Endothelial cell of umbilical vein (primary cell): Measurements from ENCODE around the gene TMEM145. TPM values are rescaled to one million over a fixed set of nuclear protein-coding genes. Genes with fewer than 3 reads are reported as not detected.

ENCODE experiments used
- BruUV-seq: library from RNA; stranded (reverse); fragments of 400-500 nt; replicated peaks from 2 replicates; lab custom pipeline; 2021; lab: Mats Ljungman, UMichigan
- CTCF ChIA-PET: fragments of 300-600, 350-600 bp; sonication (Branson Sonifier 250); formaldehyde crosslinking; loops from one replicate; lab custom pipeline; 2021; ENCODE audit warnings: antibody characterized with exemption, inconsistent platforms; lab: Charles Lee
- POLR2A ChIA-PET: fragments of 300-600, 350-600 bp; sonication (Branson Sonifier 250); formaldehyde crosslinking; loops from one replicate; lab custom pipeline; 2021; ENCODE audit warnings: antibody characterized with exemption, inconsistent platforms; lab: Charles Lee
- DNase-seq: peaks from one replicate; pipeline ENCODE4 v3.0.0-alpha.2; 2011; ENCODE audit warnings: low read depth, low spot score
- FAIRE-seq: peaks from 2 replicates; lab custom pipeline; 2011; peaks lifted over from hg19 to GRCh38; lab: Jason Lieb, UNC
- H2AFZ ChIP-seq: 2 replicates; pipeline ENCODE4 v1.6.0; 2012; ENCODE audit warnings: low read depth, low read length, control low read depth, inconsistent platforms
- H3K27ac ChIP-seq: 2 replicates; pipeline ENCODE4 v1.5.1; 2011; ENCODE audit warnings: low read depth, mild to moderate bottlenecking, control low read depth, low read length, moderate library complexity; ENCODE audit not compliant: insufficient read depth
- H3K27me3 ChIP-seq, 2 experiments: 2 replicates each; pipeline versions ENCODE4 v1.6.0 to v1.6.1; 2011; ENCODE audit warnings: low read length in 2 of 2, mixed read lengths in 1 of 2; ENCODE audit not compliant: control insufficient read depth in 2 of 2, insufficient read depth in 2 of 2
- H3K36me3 ChIP-seq, 2 experiments: 2 replicates in 1 of 2; 3 replicates in 1 of 2; pipeline ENCODE4 v1.5.1; 2011; ENCODE audit warnings: low read length in 2 of 2, mild to moderate bottlenecking in 1 of 2, moderate library complexity in 1 of 2; ENCODE audit not compliant: control insufficient read depth in 2 of 2, insufficient read depth in 2 of 2; ENCODE audit errors: extremely low read depth in 1 of 2
- H3K4me1 ChIP-seq: 3 replicates; pipeline ENCODE4 v1.5.1; 2011; ENCODE audit warnings: mild to moderate bottlenecking, low read length; ENCODE audit not compliant: control insufficient read depth, insufficient read depth; ENCODE audit errors: extremely low read depth
- H3K4me2 ChIP-seq: 2 replicates; pipeline ENCODE4 v1.6.1; 2011; ENCODE audit warnings: low read length, control low read depth, mixed read lengths; ENCODE audit not compliant: insufficient read depth
- H3K4me3 ChIP-seq, 3 experiments: fragments of 200-600 bp in 1 of 3; sonication (generic), shearing (Covaris generic) in 1 of 3; replicated peaks in 1 of 3; 2 replicates each; pipeline ENCODE4 v1.5.1; 2011 to 2016; ENCODE audit warnings: control low read depth in 3 of 3, low read length in 3 of 3, mild to moderate bottlenecking in 2 of 3, inconsistent platforms in 1 of 3, low read depth in 1 of 3, moderate library complexity in 1 of 3; ENCODE audit not compliant: insufficient read depth in 1 of 3
- H3K79me2 ChIP-seq: 2 replicates; pipeline ENCODE4 v1.6.0; 2012; ENCODE audit warnings: low read length, inconsistent platforms; ENCODE audit not compliant: control insufficient read depth, insufficient read depth
- H3K9ac ChIP-seq: replicated peaks from 2 replicates; pipeline ENCODE3; 2011; ENCODE audit warnings: low read length, control low read depth; ENCODE audit not compliant: insufficient read depth; ENCODE audit errors: extremely low read depth
- H3K9me1 ChIP-seq: replicated peaks from 3 replicates; pipeline ENCODE4 v1.6.0; 2011; ENCODE audit warnings: mild to moderate bottlenecking, low read length; ENCODE audit not compliant: control insufficient read depth, insufficient read depth; ENCODE audit errors: extremely low read depth
- H3K9me3 ChIP-seq: replicated peaks from 2 replicates; pipeline ENCODE4 v1.5.1; 2012; ENCODE audit warnings: low read length, inconsistent platforms; ENCODE audit not compliant: control insufficient read depth, insufficient read depth
- H4K20me1 ChIP-seq: replicated peaks from 2 replicates; pipeline ENCODE3; 2011; ENCODE audit warnings: mild to moderate bottlenecking, low read length; ENCODE audit not compliant: control insufficient read depth, insufficient read depth; ENCODE audit errors: extremely low read depth
- EZH2 ChIP-seq: IDR thresholded peaks from 2 replicates; pipeline ENCODE4 v1.6.1; 2012; ENCODE audit warnings: borderline replicate concordance, low read depth, mild to moderate bottlenecking, moderate library complexity, low read length, inconsistent platforms; ENCODE audit not compliant: severe bottlenecking
- FOS ChIP-seq: IDR thresholded peaks from 2 replicates; pipeline ENCODE4 v1.6.1; 2011; ENCODE audit warnings: mild to moderate bottlenecking, low read length, moderate library complexity, borderline replicate concordance; ENCODE audit not compliant: insufficient read depth
- GATA2 ChIP-seq: IDR thresholded peaks from 2 replicates; pipeline ENCODE4 v1.7.0; 2011; ENCODE audit warnings: low read depth, mild to moderate bottlenecking, moderate library complexity, mixed read lengths, low read length; ENCODE audit not compliant: insufficient read length, insufficient read depth
- JUN ChIP-seq: IDR thresholded peaks from 2 replicates; pipeline ENCODE4 v1.6.1; 2011; ENCODE audit warnings: borderline replicate concordance, low read depth; ENCODE audit not compliant: insufficient read length, insufficient read depth
- MYC ChIP-seq: IDR thresholded peaks from one replicate; pipeline ENCODE4 v1.6.1; 2011; ENCODE audit warnings: mild to moderate bottlenecking, low read depth, low read length
- POLR2A ChIP-seq: IDR thresholded peaks from 2 replicates; pipeline ENCODE4 v1.6.1; 2012; ENCODE audit warnings: low read depth, mild to moderate bottlenecking, control low read depth, low read length
- POLR2AphosphoS5 ChIP-seq: IDR thresholded peaks from 2 replicates; pipeline ENCODE4 v1.6.1; 2012; ENCODE audit warnings: low read depth, mild to moderate bottlenecking, control low read depth, low read length, moderate library complexity; ENCODE audit not compliant: insufficient read depth
- dilution Hi-C: fragments of 300-500 bp; cut with MboI; formaldehyde crosslinking; loops from one replicate; pipeline ENCODE4 v1.15.0; 2019; ENCODE audit warnings: low sequenced_read_pairs; ENCODE audit not compliant: extremely low pct_ligation_motif_present
- intact Hi-C: fragments of 100-400 bp; cut with micrococcal nuclease; formaldehyde crosslinking; loops from one replicate; pipeline ENCODE4 v1.10.0; 2022
- polyA plus RNA-seq, 4 experiments: library from polyadenylated mRNA; depleted of rRNA in 3 of 4; stranded (reverse) in 3 of 4; unstranded in 1 of 4; fragments of >200 nt; gene quantifications; 2 replicates each; pipeline versions ENCODE4 v1.2.1 to v1.2.3, GENCODE V29; 2011 to 2012; ENCODE audit warnings: missing spikeins in 1 of 4
- total RNA-seq: library from RNA; stranded (reverse); gene quantifications from 2 replicates; pipeline ENCODE4 v1.2.3, GENCODE V29; 2021
- TF ChIP-seq, protein P1 (sequence below): IDR thresholded peaks from 2 replicates; pipeline ENCODE4 v1.6.1; 2011; ENCODE audit not compliant: insufficient read depth, insufficient read length
- TF ChIP-seq, protein P2 (sequence below), 2 donors: IDR thresholded peaks; 1 replicate in 1 of 2; 2 replicates in 1 of 2; pipeline ENCODE4 v1.5.1; 2011; ENCODE audit warnings: low read length in 2 of 2, mild to moderate bottlenecking in 2 of 2, moderate library complexity in 2 of 2, control low read depth in 1 of 2, inconsistent platforms in 1 of 2, low read depth in 1 of 2; ENCODE audit not compliant: insufficient read depth in 1 of 2; ENCODE audit errors: extremely low read depth in 1 of 2

TMEM145 gene
- total and polyA plus RNA-seq, 2 donors (not counting 3 experiments of a cell fraction or from before 2014, with no cell fraction given) = not detected

DNA sequence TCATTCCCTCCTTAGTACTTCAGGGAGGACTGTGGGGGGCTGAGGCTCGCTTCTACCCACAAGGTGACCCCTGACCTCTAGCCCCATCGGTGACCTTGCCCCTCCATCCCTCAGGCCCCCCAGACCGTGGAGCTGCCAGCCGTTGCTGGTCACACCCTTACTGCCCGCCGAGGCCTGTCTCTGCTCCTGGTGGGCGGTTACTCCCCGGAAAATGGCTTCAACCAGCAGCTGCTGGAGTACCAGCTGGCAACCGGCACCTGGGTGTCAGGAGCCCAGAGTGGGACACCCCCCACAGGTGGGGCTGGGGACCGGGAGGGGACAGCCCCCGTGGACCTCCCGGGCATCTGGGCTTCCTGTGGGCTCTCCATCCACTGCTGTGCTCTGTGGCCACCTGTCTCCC, 44.2 kb downstream of the TMEM145 start:
- Histone ChIP-seq H3K9ac (no peak overlapping the region), H3K36me3 (peaks cover 0 to 25% of the 10 kb centered on the region in 2 experiments), H3K27ac (no peak overlapping the region), H3K4me1 (no peaks in the 10 kb centered on the region), H3K9me1 (no peaks in the 10 kb centered on the region), H3K4me2 (no peak overlapping the region), H2AFZ (no peak overlapping the region), H4K20me1 (no peaks in the 10 kb centered on the region), H3K9me3 (no peaks in the 10 kb centered on the region), H3K4me3 (no peak overlapping the region), H3K79me2 (no peaks in the 10 kb centered on the region), H3K27me3 (no peaks in the 10 kb centered on the region)
- BruUV-seq = no TSS peak
- dilution Hi-C loops (no loop called here), intact Hi-C loops (no loop called here)
- CTCF ChIA-PET = interaction anchor here (1.0 kb wide), 1 partner anchor 15 kb away, joined by 3 read pairs; no protein-coding TSS in a partner anchor
- DNase-seq (no peak), FAIRE-seq (no peak)
- no peak for TF ChIP-seq JUN
- TF ChIP-seq MYC = no peak
- POLR2A ChIA-PET = no interaction called here

DNA sequence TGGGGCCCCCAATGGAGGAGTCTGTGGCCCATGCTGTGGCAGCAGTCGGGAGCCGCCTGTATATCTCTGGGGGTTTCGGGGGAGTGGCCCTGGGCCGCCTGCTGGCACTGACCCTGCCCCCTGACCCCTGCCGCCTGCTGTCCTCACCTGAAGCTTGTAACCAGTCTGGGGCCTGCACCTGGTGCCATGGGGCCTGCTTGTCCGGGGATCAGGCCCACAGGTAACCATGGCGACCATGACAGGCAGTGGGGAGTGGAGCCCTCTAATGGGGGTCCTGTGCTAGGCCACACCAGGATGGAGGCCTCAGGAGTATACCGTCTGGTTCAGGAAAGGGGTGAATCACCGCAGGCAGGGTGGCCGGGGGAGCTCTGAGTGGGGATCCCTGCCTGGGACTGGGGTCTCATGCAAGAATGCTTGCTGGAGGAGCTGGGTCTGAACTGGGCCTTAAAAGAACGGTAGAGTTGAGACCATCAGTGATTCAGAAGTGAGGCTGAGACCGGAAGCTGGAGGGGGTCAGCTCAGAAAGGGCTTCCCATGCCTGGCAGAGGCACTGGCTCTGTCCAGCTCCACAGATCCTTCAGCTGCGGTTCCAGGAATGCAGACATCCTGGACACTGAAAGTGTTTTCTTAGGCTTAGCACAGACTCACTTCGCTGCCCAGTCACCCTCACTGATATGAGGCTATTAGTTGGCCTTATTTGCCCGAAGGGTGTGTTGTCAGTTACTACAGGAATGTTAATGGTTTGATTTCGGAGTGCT, 47.9 kb downstream of the TMEM145 start:
- intact Hi-C loops (no loop called here), dilution Hi-C loops (no loop called here)
- Histone ChIP-seq H3K79me2 (no peaks in the 10 kb centered on the region), H3K9me1 (no peaks in the 10 kb centered on the region), H2AFZ (no peak overlapping the region), H3K4me2 (no peak overlapping the region), H3K36me3 (peaks cover 0 to 24% of the 10 kb centered on the region in 2 experiments), H3K4me1 (no peaks in the 10 kb centered on the region), H3K27me3 (no peaks in the 10 kb centered on the region), H3K4me3 (no peak overlapping the region), H3K27ac (no peak overlapping the region), H3K9me3 (no peaks in the 10 kb centered on the region), H4K20me1 (no peaks in the 10 kb centered on the region), H3K9ac (no peak overlapping the region)
- no TSS peak for BruUV-seq
- CTCF ChIA-PET = interaction anchor here (0.7 kb wide), 1 partner anchor 40 kb away, joined by 4 read pairs; no protein-coding TSS in a partner anchor
- FAIRE-seq = no peak
- no peak for DNase-seq
- TF ChIP-seq POLR2A (no peak), MYC (no peak), JUN (no peak), EZH2 (no peak), POLR2AphosphoS5 (no peak), FOS (no peak), GATA2 (no peak)
- TF ChIP-seq, protein P1, sequence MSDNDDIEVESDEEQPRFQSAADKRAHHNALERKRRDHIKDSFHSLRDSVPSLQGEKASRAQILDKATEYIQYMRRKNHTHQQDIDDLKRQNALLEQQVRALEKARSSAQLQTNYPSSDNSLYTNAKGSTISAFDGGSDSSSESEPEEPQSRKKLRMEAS = no peak
- TF ChIP-seq, protein P2, sequence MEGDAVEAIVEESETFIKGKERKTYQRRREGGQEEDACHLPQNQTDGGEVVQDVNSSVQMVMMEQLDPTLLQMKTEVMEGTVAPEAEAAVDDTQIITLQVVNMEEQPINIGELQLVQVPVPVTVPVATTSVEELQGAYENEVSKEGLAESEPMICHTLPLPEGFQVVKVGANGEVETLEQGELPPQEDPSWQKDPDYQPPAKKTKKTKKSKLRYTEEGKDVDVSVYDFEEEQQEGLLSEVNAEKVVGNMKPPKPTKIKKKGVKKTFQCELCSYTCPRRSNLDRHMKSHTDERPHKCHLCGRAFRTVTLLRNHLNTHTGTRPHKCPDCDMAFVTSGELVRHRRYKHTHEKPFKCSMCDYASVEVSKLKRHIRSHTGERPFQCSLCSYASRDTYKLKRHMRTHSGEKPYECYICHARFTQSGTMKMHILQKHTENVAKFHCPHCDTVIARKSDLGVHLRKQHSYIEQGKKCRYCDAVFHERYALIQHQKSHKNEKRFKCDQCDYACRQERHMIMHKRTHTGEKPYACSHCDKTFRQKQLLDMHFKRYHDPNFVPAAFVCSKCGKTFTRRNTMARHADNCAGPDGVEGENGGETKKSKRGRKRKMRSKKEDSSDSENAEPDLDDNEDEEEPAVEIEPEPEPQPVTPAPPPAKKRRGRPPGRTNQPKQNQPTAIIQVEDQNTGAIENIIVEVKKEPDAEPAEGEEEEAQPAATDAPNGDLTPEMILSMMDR (IDR thresholded peaks at IDR 0.05; ENCODE audit: extremely low read depth in 1 of 2, insufficient read depth in 1 of 2, low read depth in 1 of 2, low read length in 2 of 2) = no peak
- POLR2A ChIA-PET = no interaction called here
